Jurkat, Clone E6-1 (cell line): ENCODE results near the gene CXCL6.
A peak's percentile ranks its signal among the peaks of the same experiment; 100 is the strongest.

Experiments
- DNase-seq: peaks from one replicate; pipeline ENCODE4 v3.0.0-alpha.2; 2011; ENCODE audit warnings: low read depth, low spot score
- H3K4me3 ChIP-seq: 2 replicates; pipeline ENCODE4 v1.5.1; 2011; ENCODE audit warnings: mild to moderate bottlenecking, low read length, control low read depth, moderate library complexity

CXCL6 gene

DNA sequence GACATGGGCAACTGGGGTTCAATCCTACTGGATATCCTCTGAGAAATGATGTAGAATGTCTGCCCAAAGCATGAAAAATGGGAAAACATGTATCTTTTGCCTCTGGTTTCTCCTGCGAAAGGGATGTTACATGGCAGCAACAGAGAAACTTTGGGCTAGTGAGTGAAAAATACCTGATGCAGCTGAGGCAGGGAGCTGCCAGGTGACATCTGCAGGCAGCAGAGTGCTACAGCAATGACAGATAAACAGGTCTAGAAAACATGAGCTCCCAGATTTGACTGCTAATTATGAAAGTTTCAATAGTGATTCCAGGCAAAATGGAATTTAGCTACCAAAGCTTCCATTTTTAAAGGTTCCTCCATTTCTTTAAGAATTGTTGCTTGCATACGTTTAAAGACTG, 27.9 kb downstream of the CXCL6 start:
- DNase-seq: peak; percentile 10
- H3K4me3 ChIP-seq: no peak overlapping the region

DNA sequence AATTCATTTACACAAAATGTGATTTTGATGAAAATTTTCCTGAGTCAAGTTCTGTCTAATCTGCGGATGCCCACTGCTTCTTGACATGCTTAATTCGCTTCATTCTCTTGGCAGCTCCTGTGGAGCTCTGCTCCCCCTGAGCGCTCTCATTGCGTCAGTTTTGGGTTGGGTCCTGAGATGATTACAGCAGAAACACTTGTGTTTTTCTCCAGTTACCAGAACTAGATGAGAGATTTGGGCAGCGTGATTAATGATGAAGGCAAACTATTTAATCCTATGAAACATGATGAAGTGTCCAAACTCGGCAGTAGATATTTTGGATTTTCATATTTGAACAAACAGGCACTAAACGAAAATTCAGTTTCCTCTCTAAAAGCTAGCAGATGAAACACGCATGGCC, 28.5 kb downstream of the CXCL6 start:
- H3K4me3 ChIP-seq: no peak overlapping the region
- DNase-seq: no peak

DNA sequence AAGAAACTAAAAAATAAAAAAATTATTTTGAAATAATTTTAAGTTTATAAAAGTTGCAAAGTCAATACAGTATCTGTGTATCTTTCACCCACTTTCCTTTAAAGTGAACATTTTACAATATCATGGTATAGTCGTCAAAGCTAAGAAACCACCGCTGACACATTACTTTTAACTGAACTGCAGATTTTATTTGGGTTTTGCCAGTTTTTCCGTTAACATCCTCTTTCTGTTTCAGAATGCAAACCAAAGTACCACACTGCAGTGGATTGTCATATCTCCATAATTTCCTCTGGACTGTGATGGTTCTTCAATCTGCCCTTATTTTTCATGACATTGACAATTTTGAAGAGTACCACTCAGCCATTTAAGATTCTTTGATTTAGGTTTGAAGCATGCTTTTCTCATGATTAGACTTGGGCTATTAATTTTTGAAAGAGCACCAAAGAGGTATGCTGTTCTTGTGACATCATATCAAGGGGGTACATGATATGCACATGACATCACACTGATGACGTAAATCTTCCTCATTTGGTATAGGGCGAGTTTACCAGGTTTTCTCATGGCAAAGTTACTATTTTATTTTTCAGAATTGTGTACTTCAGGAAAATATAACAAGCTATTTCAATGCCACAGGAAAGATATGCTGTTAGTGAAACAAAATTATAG, 29.1 kb downstream of the CXCL6 start:
- DNase-seq: no peak
- H3K4me3 ChIP-seq: no peak overlapping the region

- DNase-seq: no peak
- no peak overlapping the region for H3K4me3 ChIP-seq
Measured at GRCh38 chr4:73866246-73866645, 29.8 kb downstream of the CXCL6 start.

DNA sequence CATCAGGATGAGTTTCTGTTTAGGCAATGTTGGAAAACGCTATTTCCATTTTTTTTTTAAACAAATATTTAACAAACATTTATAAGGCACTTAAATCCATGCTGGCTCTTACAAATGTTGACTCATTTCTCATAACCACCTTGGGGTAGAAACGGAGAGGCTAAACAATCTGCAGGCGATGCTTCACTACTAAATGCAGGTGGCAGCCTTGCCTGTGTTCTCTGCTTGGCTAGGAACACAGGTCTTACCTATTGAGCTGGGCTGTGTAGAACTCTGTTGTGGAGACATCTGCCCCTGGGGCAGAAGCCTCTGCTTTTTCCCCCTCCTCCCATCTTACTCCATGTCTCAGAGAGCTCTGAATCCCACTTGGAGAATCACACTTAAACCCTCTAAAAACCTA, 31.3 kb downstream of the CXCL6 start:
- H3K4me3 ChIP-seq: no peak overlapping the region
- DNase-seq: no peak

DNA sequence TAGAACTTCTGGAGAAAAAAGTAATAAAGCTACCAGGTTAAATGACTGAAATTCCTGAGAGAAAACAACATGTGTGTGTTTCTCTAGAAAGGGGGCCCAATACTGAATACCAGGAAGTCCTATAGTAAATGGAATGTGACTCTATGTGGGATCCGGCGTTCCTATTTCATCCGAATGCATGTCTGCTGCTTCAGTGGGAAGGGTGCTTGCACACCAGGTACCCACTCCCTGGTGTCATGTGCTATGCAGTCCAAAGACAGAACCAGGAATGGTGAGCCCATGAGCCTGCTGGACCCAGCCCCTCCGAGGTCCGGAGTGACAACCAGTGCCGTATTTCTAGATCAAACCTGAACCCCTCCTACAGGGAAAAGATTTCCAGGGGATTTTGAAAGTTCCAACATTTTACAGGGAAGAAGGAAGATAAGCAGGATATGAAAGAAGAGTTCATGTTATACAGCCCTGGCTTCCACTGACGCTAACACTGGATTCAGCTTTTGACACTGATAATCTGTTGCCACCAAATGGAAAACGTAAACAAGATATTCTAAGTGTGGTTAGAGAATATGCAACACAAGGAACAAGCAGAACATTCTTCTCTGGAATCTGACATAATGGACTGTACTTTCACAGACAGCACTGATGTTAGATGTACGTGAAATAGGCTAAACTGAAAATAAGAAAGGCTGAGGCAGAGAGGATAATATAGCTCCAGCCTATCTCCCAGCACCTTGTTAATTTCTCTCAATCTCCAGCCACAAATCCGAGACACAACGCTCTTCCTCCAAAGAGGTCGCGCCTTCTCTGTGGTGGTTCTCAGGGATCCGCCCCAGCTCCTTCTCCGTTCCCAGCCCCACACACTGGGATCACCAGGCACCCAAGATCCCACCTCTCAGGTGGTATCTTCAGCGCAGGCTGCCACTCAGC, 32.0 kb downstream of the CXCL6 start:
- no peak for DNase-seq
- H3K4me3 ChIP-seq: no peak overlapping the region

DNA sequence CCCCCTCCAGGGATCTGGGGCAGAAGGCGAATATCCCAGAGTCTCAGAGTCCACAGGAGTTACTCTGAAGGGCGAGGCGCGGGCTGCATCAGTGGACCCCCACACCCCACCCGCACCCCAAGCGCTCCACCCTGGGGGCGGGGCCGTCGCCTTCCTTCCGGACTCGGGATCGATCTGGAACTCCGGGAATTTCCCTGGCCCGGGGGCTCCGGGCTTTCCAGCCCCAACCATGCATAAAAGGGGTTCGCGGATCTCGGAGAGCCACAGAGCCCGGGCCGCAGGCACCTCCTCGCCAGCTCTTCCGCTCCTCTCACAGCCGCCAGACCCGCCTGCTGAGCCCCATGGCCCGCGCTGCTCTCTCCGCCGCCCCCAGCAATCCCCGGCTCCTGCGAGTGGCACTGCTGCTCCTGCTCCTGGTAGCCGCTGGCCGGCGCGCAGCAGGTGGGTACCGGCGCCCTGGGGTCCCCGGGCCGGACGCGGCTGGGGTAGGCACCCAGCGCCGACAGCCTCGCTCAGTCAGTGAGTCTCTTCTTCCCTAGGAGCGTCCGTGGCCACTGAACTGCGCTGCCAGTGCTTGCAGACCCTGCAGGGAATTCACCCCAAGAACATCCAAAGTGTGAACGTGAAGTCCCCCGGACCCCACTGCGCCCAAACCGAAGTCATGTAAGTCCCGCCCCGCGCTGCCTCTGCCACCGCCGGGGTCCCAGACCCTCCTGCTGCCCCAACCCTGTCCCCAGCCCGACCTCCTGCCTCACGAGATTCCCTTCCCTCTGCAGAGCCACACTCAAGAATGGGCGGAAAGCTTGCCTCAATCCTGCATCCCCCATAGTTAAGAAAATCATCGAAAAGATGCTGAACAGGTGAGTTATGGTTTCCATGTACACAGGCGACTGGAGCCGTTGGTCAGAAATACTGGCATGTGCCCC, 32.9 kb downstream of the CXCL6 start, which contains the start of gene CXCL1:
Gene CXCL1 (plus strand): TSS at position 264 of the 926 bp plus-strand sequence. CDS start 78 bp downstream, at position 342.
- DNase-seq: no peak
- H3K4me3 ChIP-seq: no peak within 1 kb of the TSS

DNA sequence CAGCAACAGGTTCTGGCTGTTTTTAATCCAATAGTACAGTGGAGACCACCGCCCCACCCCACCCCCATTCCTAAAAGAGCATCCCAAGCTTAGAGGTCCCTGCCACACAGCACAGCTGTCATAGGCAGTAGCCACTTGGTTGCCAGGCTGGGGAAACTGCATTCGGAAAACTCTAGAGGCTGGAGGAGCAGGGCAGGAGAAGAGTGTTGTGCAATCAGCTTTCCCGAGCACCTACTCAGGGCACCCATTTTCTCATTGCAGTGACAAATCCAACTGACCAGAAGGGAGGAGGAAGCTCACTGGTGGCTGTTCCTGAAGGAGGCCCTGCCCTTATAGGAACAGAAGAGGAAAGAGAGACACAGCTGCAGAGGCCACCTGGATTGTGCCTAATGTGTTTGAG, 33.8 kb downstream of the CXCL6 start:
- no peak overlapping the region for H3K4me3 ChIP-seq
- DNase-seq: no peak

- H3K4me3 ChIP-seq: no peak overlapping the region
- no peak for DNase-seq
Measured at GRCh38 chr4:73870768-73871167, 34.3 kb downstream of the CXCL6 start.

DNA sequence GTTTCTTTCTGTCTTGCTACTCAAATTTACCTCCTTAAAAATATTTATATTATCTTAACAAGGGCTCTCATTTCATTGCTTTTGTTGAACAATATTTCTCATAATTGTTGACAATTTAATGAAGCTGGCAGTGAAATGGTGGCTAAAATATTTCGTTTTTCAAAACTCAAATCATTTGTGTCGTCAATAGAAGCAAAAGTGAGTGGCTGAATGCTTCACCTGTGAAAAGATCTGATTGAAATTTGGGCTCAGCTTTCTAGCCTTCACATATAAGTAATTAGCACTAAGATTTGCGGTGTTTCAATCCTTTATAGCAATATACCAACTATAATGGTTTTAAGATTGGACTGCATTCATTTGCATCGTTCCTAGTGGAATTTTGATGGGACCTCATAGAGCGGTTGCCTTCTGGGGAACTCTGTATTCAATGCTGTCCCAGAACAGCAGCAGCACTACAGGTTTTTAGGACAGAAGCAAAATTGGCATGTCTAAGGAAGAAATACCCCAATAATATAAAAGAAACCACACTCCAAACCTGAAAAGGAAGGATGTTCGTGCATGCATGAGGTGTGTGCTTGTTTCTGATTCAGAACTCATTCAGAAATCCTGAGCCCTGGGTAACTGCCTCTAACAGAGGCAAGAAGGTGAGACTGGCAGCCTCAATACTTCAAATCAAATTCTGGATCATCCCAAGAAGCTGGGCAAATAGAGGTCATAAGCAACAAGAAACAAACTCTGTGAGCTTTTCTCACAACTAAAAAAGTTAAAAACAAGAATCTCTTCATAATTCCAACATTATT, 35.2 kb downstream of the CXCL6 start:
- H3K4me3 ChIP-seq: no peak overlapping the region
- no peak for DNase-seq

GRCh38 chr4:73872316-73873108, 36.0 kb downstream of the CXCL6 start:
- H3K4me3 ChIP-seq: no peak overlapping the region
- DNase-seq: no peak

DNA sequence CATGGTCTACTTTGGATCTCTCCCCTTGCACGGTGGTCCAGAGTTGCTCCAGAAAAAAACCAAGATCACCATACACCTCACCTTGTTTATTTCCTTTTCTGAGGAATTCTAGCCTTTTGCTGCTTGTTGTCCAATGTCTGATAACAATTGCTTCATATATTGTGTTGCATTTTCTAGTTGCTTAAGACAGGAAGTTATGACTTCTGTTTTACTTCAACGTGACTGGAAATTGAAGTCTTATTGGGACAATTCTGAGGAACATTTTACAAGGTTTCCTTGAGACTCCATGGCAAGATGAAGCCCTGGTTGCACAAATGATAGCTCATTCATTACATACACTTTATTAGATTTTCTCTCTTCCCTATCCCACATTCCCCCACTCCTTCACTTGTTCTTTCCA, 37.9 kb downstream of the CXCL6 start:
- no peak overlapping the region for H3K4me3 ChIP-seq
- no peak for DNase-seq

GRCh38 chr4:73875401-73875800, 38.9 kb downstream of the CXCL6 start:
- no peak overlapping the region for H3K4me3 ChIP-seq
- no peak for DNase-seq

GRCh38 chr4:73883306-73883705, 46.8 kb downstream of the CXCL6 start:
- DNase-seq: no peak
- H3K4me3 ChIP-seq: no peak overlapping the region

GRCh38 chr4:73885574-73886267, 49.2 kb downstream of the CXCL6 start:
- no peak overlapping the region for H3K4me3 ChIP-seq
- no peak for DNase-seq
